Measurements from ENCODE around the gene COL6A3. TPM values are rescaled to one million over a fixed set of nuclear protein-coding genes. Genes with fewer than 3 reads are reported as not detected.

The COL6A3 gene, protein sequence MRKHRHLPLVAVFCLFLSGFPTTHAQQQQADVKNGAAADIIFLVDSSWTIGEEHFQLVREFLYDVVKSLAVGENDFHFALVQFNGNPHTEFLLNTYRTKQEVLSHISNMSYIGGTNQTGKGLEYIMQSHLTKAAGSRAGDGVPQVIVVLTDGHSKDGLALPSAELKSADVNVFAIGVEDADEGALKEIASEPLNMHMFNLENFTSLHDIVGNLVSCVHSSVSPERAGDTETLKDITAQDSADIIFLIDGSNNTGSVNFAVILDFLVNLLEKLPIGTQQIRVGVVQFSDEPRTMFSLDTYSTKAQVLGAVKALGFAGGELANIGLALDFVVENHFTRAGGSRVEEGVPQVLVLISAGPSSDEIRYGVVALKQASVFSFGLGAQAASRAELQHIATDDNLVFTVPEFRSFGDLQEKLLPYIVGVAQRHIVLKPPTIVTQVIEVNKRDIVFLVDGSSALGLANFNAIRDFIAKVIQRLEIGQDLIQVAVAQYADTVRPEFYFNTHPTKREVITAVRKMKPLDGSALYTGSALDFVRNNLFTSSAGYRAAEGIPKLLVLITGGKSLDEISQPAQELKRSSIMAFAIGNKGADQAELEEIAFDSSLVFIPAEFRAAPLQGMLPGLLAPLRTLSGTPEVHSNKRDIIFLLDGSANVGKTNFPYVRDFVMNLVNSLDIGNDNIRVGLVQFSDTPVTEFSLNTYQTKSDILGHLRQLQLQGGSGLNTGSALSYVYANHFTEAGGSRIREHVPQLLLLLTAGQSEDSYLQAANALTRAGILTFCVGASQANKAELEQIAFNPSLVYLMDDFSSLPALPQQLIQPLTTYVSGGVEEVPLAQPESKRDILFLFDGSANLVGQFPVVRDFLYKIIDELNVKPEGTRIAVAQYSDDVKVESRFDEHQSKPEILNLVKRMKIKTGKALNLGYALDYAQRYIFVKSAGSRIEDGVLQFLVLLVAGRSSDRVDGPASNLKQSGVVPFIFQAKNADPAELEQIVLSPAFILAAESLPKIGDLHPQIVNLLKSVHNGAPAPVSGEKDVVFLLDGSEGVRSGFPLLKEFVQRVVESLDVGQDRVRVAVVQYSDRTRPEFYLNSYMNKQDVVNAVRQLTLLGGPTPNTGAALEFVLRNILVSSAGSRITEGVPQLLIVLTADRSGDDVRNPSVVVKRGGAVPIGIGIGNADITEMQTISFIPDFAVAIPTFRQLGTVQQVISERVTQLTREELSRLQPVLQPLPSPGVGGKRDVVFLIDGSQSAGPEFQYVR (N-terminal part only)
- total RNA-seq (2022; extraction: Qiagen RNA extraction): 0.18 to 0.41 TPM (median 0.33 TPM) in 5 replicates

GRCh38 chr2:237413777-237414661 is at the start of gene COL6A3:
COL6A3 (minus strand) TSS chr2:237414164; CDS start chr2:237396817, 17,347 bp downstream.

Other genes starting within 250 kb of the COL6A3 start
- gene MLPH, start 73.1 kb upstream of the COL6A3 start, total RNA-seq (2022; extraction: Qiagen RNA extraction): 225 to 326 TPM (median 300 TPM) in 5 replicates
- not detected in 5 replicates for gene PRLH, start 152.4 kb upstream of the COL6A3 start, total RNA-seq (2022; extraction: Qiagen RNA extraction)
- 0.19 to 0.54 TPM (median 0.32 TPM) in 5 replicates for gene RAB17, start 176.6 kb upstream of the COL6A3 start, total RNA-seq (2022; extraction: Qiagen RNA extraction)
- gene LRRFIP1, start 213.4 kb upstream of the COL6A3 start, total RNA-seq (2022; extraction: Qiagen RNA extraction): 74.0 to 105 TPM (median 93.0 TPM) in 5 replicates

Measured in A549 treated with dexamethasone at 1 μM for 4 hours (cell line).